Measurements from ENCODE around the gene VSTM5.

The VSTM5 gene

GRCh38 chr11:93842034-93842433, 8.4 kb downstream of the VSTM5 start:
- no peak for DNase-seq

- DNase-seq = no peak
Measured at GRCh38 chr11:93841446-93841845, 9.0 kb downstream of the VSTM5 start.

GRCh38 chr11:93840981-93841380, 9.4 kb downstream of the VSTM5 start:
- no peak for DNase-seq

GRCh38 chr11:93840180-93840579, 10.2 kb downstream of the VSTM5 start:
- DNase-seq = no peak

- DNase-seq = no peak
Measured at GRCh38 chr11:93838967-93839366, 11.5 kb downstream of the VSTM5 start.

- no peak for DNase-seq
Measured at GRCh38 chr11:93832780-93833179, 17.6 kb downstream of the VSTM5 start.

GRCh38 chr11:93831343-93832127, 18.9 kb downstream of the VSTM5 start:
- DNase-seq = no peak

- no peak for DNase-seq
Measured at GRCh38 chr11:93829598-93829997, 20.8 kb downstream of the VSTM5 start.

GRCh38 chr11:93827363-93827762, 23.1 kb downstream of the VSTM5 start:
- DNase-seq = no peak

GRCh38 chr11:93823210-93823609, 27.2 kb downstream of the VSTM5 start:
- DNase-seq = no peak

GRCh38 chr11:93822359-93822758, 28.1 kb downstream of the VSTM5 start:
- DNase-seq = no peak

GRCh38 chr11:93821617-93822016, 28.8 kb downstream of the VSTM5 start:
- DNase-seq = no peak

- DNase-seq = no peak
Measured at GRCh38 chr11:93820847-93821246, 29.6 kb downstream of the VSTM5 start.

GRCh38 chr11:93819966-93820695, 30.3 kb downstream of the VSTM5 start:
- no peak for DNase-seq

- DNase-seq = no peak
Measured at GRCh38 chr11:93817426-93818348, 32.7 kb downstream of the VSTM5 start.

GRCh38 chr11:93814966-93815633, 35.3 kb downstream of the VSTM5 start:
- no peak for DNase-seq

GRCh38 chr11:93813974-93814373, 36.4 kb downstream of the VSTM5 start:
- no peak for DNase-seq

GRCh38 chr11:93807980-93808379, 42.4 kb downstream of the VSTM5 start:
- DNase-seq = no peak

GRCh38 chr11:93804879-93805278, 45.5 kb downstream of the VSTM5 start:
- DNase-seq = no peak

GRCh38 chr11:93801366-93801765, 49.1 kb downstream of the VSTM5 start:
- DNase-seq = no peak

- peak; percentile 51 for DNase-seq
Measured at GRCh38 chr11:93796441-93797231, 53.8 kb downstream of the VSTM5 start.

- DNase-seq = no peak
Measured at GRCh38 chr11:93791493-93791892, 58.9 kb downstream of the VSTM5 start.
